GM10266 (cell line): ENCODE measurements around the gene RBFOX2.

Experiments used
- DNase-seq: peaks from one replicate; pipeline ENCODE4 v3.0.0; 2012; ENCODE audit errors: extremely low spot score
- CTCF ChIP-seq: IDR thresholded peaks from 2 replicates; pipeline ENCODE4 v1.5.1; 2012; ENCODE audit warnings: mild to moderate bottlenecking, low read depth; ENCODE audit not compliant: control insufficient read depth, insufficient read depth; ENCODE audit errors: missing control alignments

Gene RBFOX2

GRCh38 chr22:35882211-35883030 is 146.2 kb downstream of the RBFOX2 start:
- TF ChIP-seq CTCF, result no peak
- DNase-seq, result no peak

DNA sequence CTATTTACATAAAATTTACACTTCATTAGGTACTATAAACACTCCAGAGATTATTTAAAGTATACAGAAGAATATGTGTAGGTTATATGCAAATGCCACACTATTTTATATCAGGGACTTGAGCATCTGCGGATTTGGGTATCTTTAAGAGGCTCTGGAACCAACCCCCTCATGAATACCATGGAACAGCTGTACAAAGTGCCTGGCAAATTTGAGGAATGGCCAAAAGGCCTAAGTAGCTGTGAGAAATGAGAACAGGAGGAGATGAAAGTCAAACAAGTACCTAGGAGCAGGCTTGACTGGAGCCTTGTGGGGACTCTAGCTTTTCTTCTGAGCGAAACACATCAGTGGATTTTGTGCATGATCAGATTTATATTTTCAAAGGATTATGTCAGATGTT is 149.3 kb downstream of the RBFOX2 start:
- no peak for DNase-seq
- TF ChIP-seq CTCF, result no peak

DNA sequence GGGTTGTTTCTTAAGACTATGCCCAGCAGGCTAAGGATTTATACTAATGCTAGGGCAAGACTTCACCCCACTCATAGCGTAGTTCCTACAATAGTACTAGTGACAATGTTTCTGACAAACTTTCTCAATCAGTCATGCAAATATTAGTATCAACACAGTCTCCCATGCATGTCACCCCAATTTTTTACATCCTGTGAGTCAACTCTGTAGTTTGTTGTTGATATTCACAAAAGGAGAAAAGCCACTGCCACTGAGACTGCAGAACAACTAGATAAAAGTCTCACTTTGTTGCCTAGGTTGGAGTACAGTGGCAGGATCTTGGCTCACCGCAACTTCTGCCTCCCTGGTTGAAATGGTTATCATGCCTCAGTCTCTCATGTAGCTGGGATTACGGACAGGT is 155.2 kb downstream of the RBFOX2 start:
- DNase-seq, result no peak
- TF ChIP-seq CTCF, result no peak

- TF ChIP-seq CTCF, result no peak
- no peak for DNase-seq
These were observed 156.2 kb downstream of the RBFOX2 start for GRCh38 chr22:35872451-35872850.

DNA sequence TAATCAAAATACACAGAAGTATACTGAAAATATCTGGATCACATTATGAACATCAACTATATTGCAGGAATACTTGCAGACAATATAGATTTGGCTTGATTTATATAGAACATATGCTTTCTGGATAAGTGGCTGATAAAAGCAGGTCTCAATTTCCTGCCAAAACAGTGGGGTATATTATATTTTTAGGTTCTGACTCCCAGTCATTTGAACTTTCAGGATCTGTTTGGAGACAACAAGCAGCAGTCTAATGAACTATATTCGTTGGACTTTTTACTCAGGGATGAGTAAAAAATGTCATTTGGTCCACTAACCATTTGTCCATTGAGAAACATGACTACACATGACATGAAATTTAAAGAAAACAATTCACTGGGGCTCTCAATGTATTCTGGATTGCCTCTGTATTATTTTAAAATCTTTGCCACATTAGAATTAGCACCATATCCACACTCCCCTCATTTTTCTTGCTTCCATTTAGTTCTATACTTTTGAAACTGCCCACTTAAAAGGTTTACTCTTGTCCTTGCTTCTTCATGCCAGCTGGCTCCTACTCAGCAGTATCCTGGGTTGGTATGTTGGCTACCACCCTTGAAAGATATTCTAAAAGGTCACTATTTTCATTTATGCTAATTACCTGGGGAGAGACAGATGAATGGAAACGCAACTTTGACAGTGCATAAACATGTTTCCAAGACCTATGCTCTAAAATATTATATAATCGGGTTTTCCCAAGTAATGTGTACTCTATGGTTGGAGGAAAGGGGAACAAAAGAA is 157.9 kb downstream of the RBFOX2 start:
- no peak for DNase-seq
- no peak for TF ChIP-seq CTCF

GRCh38 chr22:35868938-35869337 is 159.7 kb downstream of the RBFOX2 start:
- TF ChIP-seq CTCF, result no peak
- DNase-seq, result no peak

DNA sequence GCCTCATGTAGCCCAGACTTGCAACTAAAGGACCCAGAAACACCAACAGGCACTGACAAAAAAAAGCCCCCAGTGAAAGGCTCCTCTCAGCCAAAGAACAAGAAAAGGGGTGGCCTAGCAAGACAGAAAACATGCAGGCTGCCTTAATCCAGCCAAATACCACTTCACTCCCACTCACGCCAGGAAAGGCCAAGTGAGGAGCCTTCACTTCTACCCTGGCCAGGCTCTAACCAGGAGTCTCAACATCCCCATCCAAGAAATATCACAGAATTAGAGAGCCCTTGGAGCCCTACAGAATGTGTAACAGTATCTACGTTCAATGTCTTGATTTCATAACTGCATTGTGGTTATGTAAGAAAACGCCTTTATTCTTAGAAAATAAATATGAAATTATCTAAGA is 162.0 kb downstream of the RBFOX2 start:
- no peak for DNase-seq
- no peak for TF ChIP-seq CTCF
